Suprapubic skin (tissue), 4 donors: ENCODE results near the gene HCFC1.

Source experiments
- CTCF ChIP-seq, 2 donors: fragments of 200-600 bp in 1 of 2; fragments of 450-650 bp in 1 of 2; sonication (generic) in 1 of 2; IDR thresholded peaks; one replicate each; pipeline ENCODE4 v1.5.1; 2016 to 2019; ENCODE audit warnings: antibody characterized with exemption in 2 of 2, mild to moderate bottlenecking in 1 of 2, moderate library complexity in 1 of 2
- EP300 ChIP-seq: sonication (generic); formaldehyde crosslinking; IDR thresholded peaks from one replicate; pipeline ENCODE4 v1.6.1; 2017; ENCODE audit warnings: antibody characterized with exemption
- POLR2A ChIP-seq, 2 donors: fragments of 450-650 bp; IDR thresholded peaks; one replicate each; pipeline ENCODE4 v1.6.1; 2017; ENCODE audit warnings: antibody characterized with exemption in 2 of 2, mild to moderate bottlenecking in 2 of 2, moderate library complexity in 2 of 2
- POLR2AphosphoS5 ChIP-seq, 3 donors: sonication (generic); formaldehyde crosslinking; IDR thresholded peaks; one replicate each; pipeline ENCODE4 v1.6.1; 2017; ENCODE audit warnings: antibody characterized with exemption in 3 of 3

- TF ChIP-seq POLR2AphosphoS5 (IDR thresholded peaks at IDR 0.05) = no peak
- no peak for TF ChIP-seq CTCF (IDR thresholded peaks at IDR 0.05)
- no peak for TF ChIP-seq POLR2A (IDR thresholded peaks at IDR 0.05)
- no peak for TF ChIP-seq EP300
Measured at GRCh38 chrX:153906126-153906917, 65.3 kb downstream of the HCFC1 start.
